ENCODE data around the gene PRRC2C.

DNA sequence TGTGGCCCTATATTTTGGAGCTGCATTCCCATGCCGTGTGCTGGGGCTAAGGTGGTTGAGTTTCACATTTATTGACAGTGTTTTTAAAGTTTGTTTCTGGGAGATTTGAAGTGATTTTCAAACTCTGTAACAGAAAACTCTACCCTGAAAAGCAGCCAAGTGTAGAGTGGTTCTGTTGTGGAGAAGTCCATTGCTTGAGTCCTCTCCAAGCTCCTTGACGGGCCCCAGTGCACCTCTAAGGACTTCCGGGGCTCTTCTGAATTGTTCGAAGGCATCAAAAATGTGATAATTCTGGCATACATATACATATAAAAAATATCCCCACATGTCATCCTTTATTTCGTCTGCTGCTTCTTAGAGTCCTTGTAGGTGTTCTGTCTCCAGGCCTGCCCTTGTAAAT, 141.7 kb downstream of the PRRC2C start:
- TF ChIP-seq CTCF (IDR thresholded peaks at IDR 0.05) (no peak), SMC3 (IDR thresholded peaks at IDR 0.05; ENCODE audit: low read depth, low read length) (no peak), RAD21 (IDR thresholded peaks at IDR 0.05; ENCODE audit: low read length) (no peak), NFIC (IDR thresholded peaks at IDR 0.05; ENCODE audit: borderline replicate concordance) (no peak), POLR2AphosphoS5 (IDR thresholded peaks at IDR 0.05; ENCODE audit: low read depth, low read length) (no peak), TAF1 (IDR thresholded peaks at IDR 0.05; ENCODE audit: borderline replicate concordance, low read depth, low read length) (no peak), CHD2 (IDR thresholded peaks at IDR 0.05; ENCODE audit: low read length, partially characterized antibody) (no peak)
- TF ChIP-seq, protein P1, sequence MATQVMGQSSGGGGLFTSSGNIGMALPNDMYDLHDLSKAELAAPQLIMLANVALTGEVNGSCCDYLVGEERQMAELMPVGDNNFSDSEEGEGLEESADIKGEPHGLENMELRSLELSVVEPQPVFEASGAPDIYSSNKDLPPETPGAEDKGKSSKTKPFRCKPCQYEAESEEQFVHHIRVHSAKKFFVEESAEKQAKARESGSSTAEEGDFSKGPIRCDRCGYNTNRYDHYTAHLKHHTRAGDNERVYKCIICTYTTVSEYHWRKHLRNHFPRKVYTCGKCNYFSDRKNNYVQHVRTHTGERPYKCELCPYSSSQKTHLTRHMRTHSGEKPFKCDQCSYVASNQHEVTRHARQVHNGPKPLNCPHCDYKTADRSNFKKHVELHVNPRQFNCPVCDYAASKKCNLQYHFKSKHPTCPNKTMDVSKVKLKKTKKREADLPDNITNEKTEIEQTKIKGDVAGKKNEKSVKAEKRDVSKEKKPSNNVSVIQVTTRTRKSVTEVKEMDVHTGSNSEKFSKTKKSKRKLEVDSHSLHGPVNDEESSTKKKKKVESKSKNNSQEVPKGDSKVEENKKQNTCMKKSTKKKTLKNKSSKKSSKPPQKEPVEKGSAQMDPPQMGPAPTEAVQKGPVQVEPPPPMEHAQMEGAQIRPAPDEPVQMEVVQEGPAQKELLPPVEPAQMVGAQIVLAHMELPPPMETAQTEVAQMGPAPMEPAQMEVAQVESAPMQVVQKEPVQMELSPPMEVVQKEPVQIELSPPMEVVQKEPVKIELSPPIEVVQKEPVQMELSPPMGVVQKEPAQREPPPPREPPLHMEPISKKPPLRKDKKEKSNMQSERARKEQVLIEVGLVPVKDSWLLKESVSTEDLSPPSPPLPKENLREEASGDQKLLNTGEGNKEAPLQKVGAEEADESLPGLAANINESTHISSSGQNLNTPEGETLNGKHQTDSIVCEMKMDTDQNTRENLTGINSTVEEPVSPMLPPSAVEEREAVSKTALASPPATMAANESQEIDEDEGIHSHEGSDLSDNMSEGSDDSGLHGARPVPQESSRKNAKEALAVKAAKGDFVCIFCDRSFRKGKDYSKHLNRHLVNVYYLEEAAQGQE (IDR thresholded peaks at IDR 0.05; ENCODE audit: low read depth, low read length): no peak
- TF ChIP-seq, protein P2, sequence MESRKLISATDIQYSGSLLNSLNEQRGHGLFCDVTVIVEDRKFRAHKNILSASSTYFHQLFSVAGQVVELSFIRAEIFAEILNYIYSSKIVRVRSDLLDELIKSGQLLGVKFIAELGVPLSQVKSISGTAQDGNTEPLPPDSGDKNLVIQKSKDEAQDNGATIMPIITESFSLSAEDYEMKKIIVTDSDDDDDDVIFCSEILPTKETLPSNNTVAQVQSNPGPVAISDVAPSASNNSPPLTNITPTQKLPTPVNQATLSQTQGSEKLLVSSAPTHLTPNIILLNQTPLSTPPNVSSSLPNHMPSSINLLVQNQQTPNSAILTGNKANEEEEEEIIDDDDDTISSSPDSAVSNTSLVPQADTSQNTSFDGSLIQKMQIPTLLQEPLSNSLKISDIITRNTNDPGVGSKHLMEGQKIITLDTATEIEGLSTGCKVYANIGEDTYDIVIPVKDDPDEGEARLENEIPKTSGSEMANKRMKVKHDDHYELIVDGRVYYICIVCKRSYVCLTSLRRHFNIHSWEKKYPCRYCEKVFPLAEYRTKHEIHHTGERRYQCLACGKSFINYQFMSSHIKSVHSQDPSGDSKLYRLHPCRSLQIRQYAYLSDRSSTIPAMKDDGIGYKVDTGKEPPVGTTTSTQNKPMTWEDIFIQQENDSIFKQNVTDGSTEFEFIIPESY (IDR thresholded peaks at IDR 0.05; ENCODE audit: borderline replicate concordance, low read depth): no peak
- TF ChIP-seq, protein P3, sequence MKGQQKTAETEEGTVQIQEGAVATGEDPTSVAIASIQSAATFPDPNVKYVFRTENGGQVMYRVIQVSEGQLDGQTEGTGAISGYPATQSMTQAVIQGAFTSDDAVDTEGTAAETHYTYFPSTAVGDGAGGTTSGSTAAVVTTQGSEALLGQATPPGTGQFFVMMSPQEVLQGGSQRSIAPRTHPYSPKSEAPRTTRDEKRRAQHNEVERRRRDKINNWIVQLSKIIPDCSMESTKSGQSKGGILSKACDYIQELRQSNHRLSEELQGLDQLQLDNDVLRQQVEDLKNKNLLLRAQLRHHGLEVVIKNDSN (IDR thresholded peaks at IDR 0.05; ENCODE audit: borderline replicate concordance, low read depth): no peak

All from SK-N-SH (cell line).